Keratinocyte (primary cell): ENCODE data around the gene ITIH3. TPM values are rescaled to one million over a fixed set of nuclear protein-coding genes. Genes with fewer than 3 reads are reported as not detected.

ENCODE experiments used
- DNase-seq: peaks from one replicate; pipeline ENCODE4 v3.0.0-alpha.2; 2011; ENCODE audit warnings: low read depth, missing footprints, low spot score
- FAIRE-seq: peaks from 2 replicates; lab custom pipeline; 2011; peaks lifted over from hg19 to GRCh38; lab: Jason Lieb, UNC
- H2AFZ ChIP-seq: 2 replicates; pipeline ENCODE4 v1.6.0; 2012; ENCODE audit warnings: low read length, control low read depth, inconsistent platforms; ENCODE audit not compliant: control insufficient read depth
- H3K27ac ChIP-seq: 2 replicates; pipeline ENCODE4 v1.5.1; 2011; ENCODE audit warnings: low read length; ENCODE audit not compliant: control insufficient read depth, insufficient read depth
- H3K27me3 ChIP-seq: 3 replicates; pipeline ENCODE4 v1.6.0; 2011; ENCODE audit warnings: low read length; ENCODE audit not compliant: control insufficient read depth, insufficient read depth; ENCODE audit errors: extremely low read depth
- H3K36me3 ChIP-seq, 2 experiments: 2 replicates in 1 of 2; 3 replicates in 1 of 2; pipeline ENCODE4 v1.5.1; 2011; ENCODE audit warnings: low read length in 2 of 2, mild to moderate bottlenecking in 1 of 2; ENCODE audit not compliant: control insufficient read depth in 2 of 2, insufficient read depth in 2 of 2; ENCODE audit errors: extremely low read depth in 1 of 2
- H3K4me1 ChIP-seq: 3 replicates; pipeline ENCODE4 v1.5.1; 2011; ENCODE audit warnings: low read length; ENCODE audit not compliant: control insufficient read depth, insufficient read depth; ENCODE audit errors: extremely low read depth
- H3K4me2 ChIP-seq: 3 replicates; pipeline ENCODE4 v1.6.0; 2011; ENCODE audit warnings: low read depth, low read length; ENCODE audit not compliant: control insufficient read depth, insufficient read depth; ENCODE audit errors: extremely low read depth
- H3K4me3 ChIP-seq, 3 experiments: fragments of 200-600 bp in 1 of 3; sonication (generic) in 1 of 3; 2 replicates in 2 of 3; 3 replicates in 1 of 3; pipeline ENCODE4 v1.5.1; 2011 to 2016; ENCODE audit warnings: low read length in 3 of 3, mild to moderate bottlenecking in 3 of 3, control low read depth in 2 of 3, inconsistent platforms in 1 of 3, low read depth in 1 of 3, mixed read lengths in 1 of 3, mixed run types in 1 of 3, moderate library complexity in 1 of 3; ENCODE audit not compliant: control insufficient read depth in 2 of 3, insufficient read depth in 2 of 3; ENCODE audit errors: extremely low read depth in 1 of 3
- H3K79me2 ChIP-seq: 2 replicates; pipeline ENCODE4 v1.6.0; 2012; ENCODE audit warnings: low read length; ENCODE audit not compliant: control insufficient read depth, insufficient read depth
- H3K9ac ChIP-seq: 3 replicates; pipeline ENCODE4 v1.6.0; 2011; ENCODE audit warnings: low read length; ENCODE audit not compliant: control insufficient read depth, insufficient read depth; ENCODE audit errors: extremely low read depth
- H3K9me1 ChIP-seq: 3 replicates; pipeline ENCODE4 v1.6.0; 2011; ENCODE audit warnings: low read length; ENCODE audit not compliant: control insufficient read depth, insufficient read depth; ENCODE audit errors: extremely low read depth
- H3K9me3 ChIP-seq: 2 replicates; pipeline ENCODE4 v1.5.1; 2012; ENCODE audit warnings: low read depth, low read length; ENCODE audit not compliant: control insufficient read depth
- H4K20me1 ChIP-seq: 3 replicates; pipeline ENCODE4 v1.6.0; 2011; ENCODE audit warnings: low read length; ENCODE audit not compliant: control insufficient read depth, insufficient read depth; ENCODE audit errors: extremely low read depth
- CTCF ChIP-seq, 3 experiments: IDR thresholded peaks in 1 of 3; conservative IDR thresholded peaks in 1 of 3; optimal IDR thresholded peaks in 1 of 3; 2 replicates in 2 of 3; 3 replicates in 1 of 3; pipeline versions ENCODE3 to v1.5.1; 2011; ENCODE audit warnings: low read length in 3 of 3, mild to moderate bottlenecking in 3 of 3, moderate library complexity in 2 of 3, control low read depth in 1 of 3, inconsistent platforms in 1 of 3; ENCODE audit not compliant: insufficient read depth in 2 of 3; ENCODE audit errors: extremely low read depth in 1 of 3
- EZH2 ChIP-seq: IDR thresholded peaks from one replicate; pipeline ENCODE4 v1.6.1; 2012; ENCODE audit warnings: inconsistent platforms, mild to moderate bottlenecking, low read length, moderate library complexity
- dilution Hi-C: fragments of 300-500 bp; cut with MboI; formaldehyde crosslinking; loops from one replicate; pipeline ENCODE4 v1.7.0; 2020; ENCODE audit warnings: low sequenced_read_pairs; ENCODE audit not compliant: extremely low pct_ligation_motif_present
- polyA minus RNA-seq, 3 experiments: library from RNA; depleted of rRNA, polyadenylated mRNA; stranded (reverse); fragments of >200 nt; gene quantifications; 1 replicate in 1 of 3; 2 replicates in 1 of 3; 3 replicates in 1 of 3; pipeline ENCODE4 v1.2.3, GENCODE V29; 2011
- polyA plus RNA-seq, 5 experiments: library from polyadenylated mRNA; depleted of rRNA in 3 of 5; stranded (reverse) in 3 of 5; stranded (forward) in 1 of 5; unstranded in 1 of 5; fragments of >200 nt; gene quantifications; 1 replicate in 1 of 5; 2 replicates in 3 of 5; 3 replicates in 1 of 5; pipeline versions ENCODE4 v1.2.1 to v1.2.3, GENCODE V29; 2011 to 2012; ENCODE audit warnings: missing spikeins in 2 of 5, low read depth in 1 of 5, low replicate concordance in 1 of 5

ITIH3 gene
- polyA plus RNA-seq, result not detected in 3 replicates
- not detected for polyA plus RNA-seq (2011; ENCODE audit: low read depth)
- not detected in 2 replicates for polyA plus RNA-seq (2011; cell fraction: cytosol; rRNA removed)
- not detected in 2 replicates for polyA plus RNA-seq (2011; cell fraction: nucleus; rRNA removed)
- 0.08 TPM in 1 of 2 replicates, not detected in the other for polyA plus RNA-seq (2012; ENCODE audit: low replicate concordance)
- 0.13 TPM in 1 of 3 replicates, not detected in the others for polyA minus RNA-seq
- not detected for polyA minus RNA-seq (2011; cell fraction: cytosol; rRNA and poly(A)+ RNA removed)
- polyA minus RNA-seq (2011; cell fraction: nucleus; rRNA and poly(A)+ RNA removed), result not detected in 2 replicates

GRCh38 chr3:52794612-52795099 is at the start of gene ITIH3:
Gene ITIH3 (plus strand): TSS chr3:52794796. CDS start chr3:52794804, 8 bp downstream.
- Histone ChIP-seq H2AFZ (no peak within 1 kb of the TSS), H4K20me1 (no peaks in the 10 kb centered on the region), H3K36me3 (no peaks in the 10 kb centered on the region), H3K9me1 (peaks cover 2% of the 10 kb centered on the region), H3K9me3 (no peaks in the 10 kb centered on the region), H3K27me3 (peaks cover 13% of the 10 kb centered on the region), H3K4me3 (no peak within 1 kb of the TSS), H3K9ac (no peak within 1 kb of the TSS), H3K27ac (no peak within 1 kb of the TSS), H3K79me2 (no peaks in the 10 kb centered on the region), H3K4me1 (peaks cover 4% of the 10 kb centered on the region), H3K4me2 (no peak within 1 kb of the TSS)
- FAIRE-seq (no peak), DNase-seq (no peak)
- TF ChIP-seq EZH2, result no peak
- dilution Hi-C loops, result no loop called here

GRCh38 chr3:52752045-52752660 is 42.4 kb upstream of the ITIH3 start:
- H3K4me2 ChIP-seq, result no peak overlapping the region
- no peak overlapping the region for H3K9ac ChIP-seq
- H3K27ac ChIP-seq, result no peak overlapping the region
- no peaks in the 10 kb centered on the region for H3K9me3 ChIP-seq
- H3K36me3 ChIP-seq, result peaks cover 13% of the 10 kb centered on the region in 2 experiments
- H3K4me3 ChIP-seq, result no peak overlapping the region
- no peaks in the 10 kb centered on the region for H3K79me2 ChIP-seq
- dilution Hi-C loops, result no loop called here
- DNase-seq (no peak), FAIRE-seq (no peak)
- no peak overlapping the region for H2AFZ ChIP-seq
- no peaks in the 10 kb centered on the region for H3K9me1 ChIP-seq
- H4K20me1 ChIP-seq, result no peaks in the 10 kb centered on the region
- no peak for TF ChIP-seq CTCF (optimal IDR thresholded peaks at IDR 0.05 in 1 of 3, IDR thresholded peaks at IDR 0.05 in 1 of 3, conservative IDR thresholded peaks at IDR 0.05 in 1 of 3; ENCODE audit: extremely low read depth in 1 of 3, insufficient read depth in 2 of 3, low read length in 3 of 3)
- H3K4me1 ChIP-seq, result no peaks in the 10 kb centered on the region
- no peaks in the 10 kb centered on the region for H3K27me3 ChIP-seq
